Progenitor cell of endocrine pancreas (in vitro differentiated cells): ENCODE data around the gene CNP. TPM values are rescaled to one million over a fixed set of nuclear protein-coding genes. Genes with fewer than 3 reads are reported as not detected.

Experiments
- DNase-seq: peaks from one replicate; pipeline ENCODE4 v3.0.0; 2021; ENCODE audit warnings: low spot score; ENCODE audit not compliant: unreplicated experiment
- H3K27ac Mint-ChIP-seq: 2 replicates; pipeline ENCODE4 v1.8.0; 2021; ENCODE audit warnings: mild to moderate bottlenecking, moderate library complexity, mixed read lengths
- H3K27me3 Mint-ChIP-seq: 2 replicates; pipeline ENCODE4 v1.8.0; 2021; ENCODE audit warnings: mixed read lengths
- H3K36me3 Mint-ChIP-seq: 2 replicates; pipeline ENCODE4 v1.8.0; 2022; ENCODE audit warnings: mixed read lengths; ENCODE audit not compliant: insufficient read depth
- H3K4me1 Mint-ChIP-seq: 2 replicates; pipeline ENCODE4 v1.8.0; 2021; ENCODE audit warnings: low read depth, mixed read lengths
- H3K4me3 Mint-ChIP-seq: 2 replicates; pipeline ENCODE4 v1.8.0; 2021; ENCODE audit warnings: low read depth, mild to moderate bottlenecking, moderate library complexity, mixed read lengths
- H3K9me3 Mint-ChIP-seq: 2 replicates; pipeline ENCODE4 v1.8.0; 2021; ENCODE audit warnings: low read depth, mixed read lengths
- CTCF ChIP-seq: fragments of 200-600 bp; sonication (generic); IDR thresholded peaks from one replicate; pipeline ENCODE4 v1.5.0; 2021; ENCODE audit warnings: antibody characterized with exemption, mild to moderate bottlenecking; ENCODE audit not compliant: unreplicated experiment
- total RNA-seq: library from RNA; stranded (reverse); gene quantifications from 2 replicates; pipeline ENCODE4 v1.2.1, GENCODE V29; 2021

The CNP gene
- total RNA-seq, 1 donor from 2014 or later: 98.7 TPM

- Mint-ChIP-seq H3K4me1 (peaks cover 11% of the 10 kb centered on the region), H3K27ac (no peak overlapping the region), H3K9me3 (no peaks in the 10 kb centered on the region), H3K36me3 (peaks cover 1% of the 10 kb centered on the region), H3K27me3 (no peaks in the 10 kb centered on the region), H3K4me3 (no peak overlapping the region)
- no peak for TF ChIP-seq CTCF
- no peak for DNase-seq
Measured at GRCh38 chr17:41959030-41959335, 7.6 kb upstream of the CNP start.

- H3K27ac Mint-ChIP-seq: peak overlapping the region; percentile 82
- DNase-seq: no peak
- H3K4me3 Mint-ChIP-seq: no peak overlapping the region
- no peaks in the 10 kb centered on the region for H3K27me3 Mint-ChIP-seq
- H3K4me1 Mint-ChIP-seq: peaks cover 11% of the 10 kb centered on the region
- no peaks in the 10 kb centered on the region for H3K9me3 Mint-ChIP-seq
- TF ChIP-seq CTCF: peak; percentile 52
- H3K36me3 Mint-ChIP-seq: peaks cover 1% of the 10 kb centered on the region
Measured at GRCh38 chr17:41959336-41960095, 7.1 kb upstream of the CNP start.

GRCh38 chr17:41962111-41962510, 4.5 kb upstream of the CNP start:
- Mint-ChIP-seq H3K4me3 (no peak overlapping the region), H3K27ac (no peak overlapping the region)
- TF ChIP-seq CTCF: no peak

GRCh38 chr17:41962768-41963434, 3.7 kb upstream of the CNP start:
- peak; percentile 71 for DNase-seq
- peak; percentile 84 for TF ChIP-seq CTCF
- Mint-ChIP-seq H3K4me3 (no peak overlapping the region), H3K36me3 (no peaks in the 10 kb centered on the region), H3K27ac (peak overlapping the region; percentile 73), H3K27me3 (no peaks in the 10 kb centered on the region), H3K4me1 (peaks cover 16% of the 10 kb centered on the region), H3K9me3 (no peaks in the 10 kb centered on the region)

More at GRCh38 chr17:41962111-41962510, 4.5 kb upstream of the CNP start:
- no peak for DNase-seq
- Mint-ChIP-seq H3K4me1 (peaks cover 17% of the 10 kb centered on the region), H3K36me3 (peaks cover 1% of the 10 kb centered on the region), H3K27me3 (no peaks in the 10 kb centered on the region), H3K9me3 (no peaks in the 10 kb centered on the region)

- peaks cover 18% of the 10 kb centered on the region for H3K4me1 Mint-ChIP-seq
- H3K9me3 Mint-ChIP-seq: no peaks in the 10 kb centered on the region
- H3K27ac Mint-ChIP-seq: peak overlapping the region; percentile 95
- peak; percentile 49 for DNase-seq
- peak overlapping the region; percentile 79 for H3K4me3 Mint-ChIP-seq
- H3K36me3 Mint-ChIP-seq: peaks cover 3% of the 10 kb centered on the region
- no peaks in the 10 kb centered on the region for H3K27me3 Mint-ChIP-seq
- no peak for TF ChIP-seq CTCF
Measured at GRCh38 chr17:41965694-41966462, 717 bp upstream of the CNP start.
